Ishikawa (cell line): ENCODE results near the gene SCYGR2.

Source experiments
- CEBPB ChIP-seq: IDR thresholded peaks from 2 replicates; pipeline ENCODE4 v1.6.1; 2012
- EP300 ChIP-seq: IDR thresholded peaks from 2 replicates; pipeline ENCODE4 v1.6.1; 2012; ENCODE audit warnings: borderline replicate concordance
- RAD21 ChIP-seq: IDR thresholded peaks from 2 replicates; pipeline ENCODE4 v1.6.1; 2012; ENCODE audit warnings: low read depth
- TAF1 ChIP-seq: IDR thresholded peaks from 2 replicates; pipeline ENCODE4 v1.6.1; 2012; ENCODE audit warnings: low read depth, mild to moderate bottlenecking
- USF1 ChIP-seq: IDR thresholded peaks from 2 replicates; pipeline ENCODE4 v1.6.1; 2012
- YY1 ChIP-seq: IDR thresholded peaks from 2 replicates; pipeline ENCODE4 v1.6.1; 2012; ENCODE audit warnings: low read depth
- ZBTB7A ChIP-seq: IDR thresholded peaks from 2 replicates; pipeline ENCODE4 v1.6.1; 2012; ENCODE audit warnings: low read depth

GRCh38 chr2:227643990-227644551 lies 45.4 kb downstream of the SCYGR2 start:
- TF ChIP-seq ZBTB7A (no peak), EP300 (no peak), TAF1 (no peak), CEBPB (no peak), USF1 (no peak), RAD21 (no peak), YY1 (no peak)
